GM23248 (cell line): ENCODE measurements around the gene KDM3A. TPM values are rescaled to one million over a fixed set of nuclear protein-coding genes. Genes with fewer than 3 reads are reported as not detected.
A peak's percentile ranks its signal among the peaks of the same experiment; 100 is the strongest.

ENCODE experiments used
- DNase-seq: peaks from one replicate; pipeline ENCODE4 v3.0.0-alpha.2; 2015
- H2AFZ ChIP-seq: fragments of 200-600 bp; sonication (generic); 2 replicates; pipeline ENCODE4 v1.6.1; 2016; ENCODE audit warnings: antibody characterized with exemption
- H3F3A ChIP-seq: fragments of 200-600 bp; sonication (generic); 2 replicates; pipeline ENCODE4 v1.6.1; 2016; ENCODE audit warnings: mild to moderate bottlenecking, antibody characterized with exemption, mixed run types; ENCODE audit not compliant: insufficient read depth
- H3K27ac ChIP-seq: fragments of 200-600 bp; sonication (generic); 2 replicates; pipeline ENCODE4 v1.5.1; 2016; ENCODE audit warnings: mild to moderate bottlenecking
- H3K27me3 ChIP-seq: fragments of 200-600 bp; sonication (generic); replicated peaks from 2 replicates; pipeline ENCODE4 v1.6.1; 2016; ENCODE audit warnings: mild to moderate bottlenecking; ENCODE audit not compliant: insufficient read depth
- H3K36me3 ChIP-seq: fragments of 200-600 bp; sonication (generic); 2 replicates; pipeline ENCODE4 v1.6.1; 2016; ENCODE audit warnings: low read depth, mild to moderate bottlenecking
- H3K4me1 ChIP-seq: fragments of 200-600 bp; sonication (generic); 2 replicates; pipeline ENCODE4 v1.6.1; 2016; ENCODE audit warnings: mild to moderate bottlenecking; ENCODE audit not compliant: insufficient read depth
- H3K4me2 ChIP-seq: fragments of 200-600 bp; sonication (generic); one replicate; pipeline ENCODE4 v1.6.1; 2016; ENCODE audit warnings: mild to moderate bottlenecking; ENCODE audit not compliant: unreplicated experiment
- H3K4me3 ChIP-seq: fragments of 200-600 bp; sonication (generic); 2 replicates; pipeline ENCODE4 v1.5.1; 2016; ENCODE audit warnings: mild to moderate bottlenecking
- H3K79me2 ChIP-seq: fragments of 200-600 bp; sonication (generic); 2 replicates; pipeline ENCODE4 v1.6.1; 2016; ENCODE audit warnings: mild to moderate bottlenecking; ENCODE audit not compliant: insufficient read depth
- H3K9ac ChIP-seq: fragments of 200-600 bp; sonication (generic); 2 replicates; pipeline ENCODE4 v1.6.1; 2016; ENCODE audit warnings: mild to moderate bottlenecking
- H3K9me2 ChIP-seq: fragments of 200-600 bp; sonication (generic); 2 replicates; pipeline ENCODE4 v1.6.1; 2016; ENCODE audit warnings: mixed run types, mild to moderate bottlenecking, moderate library complexity; ENCODE audit not compliant: insufficient read depth
- H3K9me3 ChIP-seq: fragments of 200-600 bp; sonication (generic); one replicate; pipeline ENCODE4 v1.6.1; 2017; ENCODE audit warnings: low read depth
- H4K20me1 ChIP-seq: fragments of 200-600 bp; sonication (generic); 2 replicates; pipeline ENCODE4 v1.6.0; 2016; ENCODE audit not compliant: insufficient read depth
- EZH2 ChIP-seq: fragments of 200-600 bp; sonication (generic); IDR thresholded peaks from 2 replicates; pipeline ENCODE4 v1.6.1; 2018; ENCODE audit warnings: antibody characterized with exemption, mild to moderate bottlenecking; ENCODE audit not compliant: insufficient read depth, poor library complexity, severe bottlenecking
- EZH2phosphoT487 ChIP-seq: fragments of 200-600 bp; sonication (generic); IDR thresholded peaks from 2 replicates; pipeline ENCODE4 v1.6.1; 2018; ENCODE audit warnings: antibody characterized with exemption, moderate library complexity, mild to moderate bottlenecking, low read depth; ENCODE audit not compliant: insufficient read depth
- WGBS, 2 experiments: methylation state at CpG; one replicate each; pipeline ENCODE4 v1.1.6; 2015 to 2017; ENCODE audit warnings: low lambda C conversion rate in 2 of 2, low coverage in 1 of 2; ENCODE audit errors: missing lambda C conversion rate in 2 of 2; 5-methylcytosine and 5-hydroxymethylcytosine counted together
- in situ Hi-C: fragments of 300-500 bp; cut with MboI; formaldehyde crosslinking; loops from 2 replicates; pipeline ENCODE4 v1.15.0; 2020
- polyA plus RNA-seq: library from polyadenylated mRNA; unstranded; fragments of >200 nt; fragmentation: Nextera tagmentation; extraction: Ambion mirVana; gene quantifications from 2 replicates; pipeline ENCODE4 v1.2.1, GENCODE V29; 2016
- total RNA-seq: library from RNA; depleted of rRNA; stranded (reverse); fragments of >200 nt; shearing (Covaris generic); gene quantifications from 2 replicates; pipeline ENCODE4 v1.2.3, GENCODE V29; 2014

KDM3A gene
- total and polyA plus RNA-seq, 2 experiments from 2014 or later, result 14.6 to 24.4 TPM

DNA sequence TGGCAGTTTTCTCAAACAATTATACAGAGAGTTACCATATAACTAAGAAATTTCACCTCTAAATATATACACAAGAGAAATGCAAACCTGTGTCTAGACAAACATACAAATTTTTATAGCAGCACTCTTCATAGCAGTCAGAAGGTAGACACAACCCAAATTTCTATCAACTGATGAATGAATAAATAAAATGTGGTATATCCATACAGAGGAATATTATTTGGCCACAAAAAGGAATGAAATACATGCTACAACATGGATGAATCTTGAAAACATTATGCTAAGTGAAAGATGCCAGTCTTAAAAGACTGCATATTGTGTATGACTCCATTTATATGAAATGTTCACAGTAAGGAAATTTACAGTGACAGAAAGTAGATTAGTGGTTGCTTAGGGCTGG lies 30.6 kb upstream of the KDM3A start:
- H3K9me3 ChIP-seq, result no peaks in the 10 kb centered on the region
- no peaks in the 10 kb centered on the region for H3K79me2 ChIP-seq
- H2AFZ ChIP-seq, result no peak overlapping the region
- no peak overlapping the region for H3K9ac ChIP-seq
- H3K4me1 ChIP-seq, result no peaks in the 10 kb centered on the region
- no peaks in the 10 kb centered on the region for H4K20me1 ChIP-seq
- H3K27me3 ChIP-seq, result peaks cover 17% of the 10 kb centered on the region
- no peak overlapping the region for H3K27ac ChIP-seq
- H3K4me3 ChIP-seq, result no peak overlapping the region
- in situ Hi-C loops, result no loop called here
- H3K4me2 ChIP-seq, result no peak overlapping the region
- no peaks in the 10 kb centered on the region for H3K36me3 ChIP-seq
- DNase-seq, result no peak
- no peak for TF ChIP-seq EZH2
- TF ChIP-seq EZH2phosphoT487, result no peak
- no peaks in the 10 kb centered on the region for H3K9me2 ChIP-seq
- H3F3A ChIP-seq, result no peaks in the 10 kb centered on the region

- Histone ChIP-seq H4K20me1 (no peaks in the 10 kb centered on the region), H3K9me2 (no peaks in the 10 kb centered on the region), H3K4me1 (no peaks in the 10 kb centered on the region), H3K27me3 (peaks cover 17% of the 10 kb centered on the region), H2AFZ (no peak overlapping the region), H3F3A (no peaks in the 10 kb centered on the region), H3K79me2 (no peaks in the 10 kb centered on the region), H3K4me2 (no peak overlapping the region), H3K9ac (no peak overlapping the region), H3K27ac (no peak overlapping the region), H3K9me3 (no peaks in the 10 kb centered on the region), H3K4me3 (no peak overlapping the region), H3K36me3 (no peaks in the 10 kb centered on the region)
- DNase-seq, result no peak
- no peak for TF ChIP-seq EZH2phosphoT487
- in situ Hi-C loops, result no loop called here
- 62 to 77% methylated on average over 6 of the region's 6 CpGs for WGBS, 2 experiments
These were observed 29.8 kb upstream of the KDM3A start for GRCh38 chr2:86411396-86411795.

DNA sequence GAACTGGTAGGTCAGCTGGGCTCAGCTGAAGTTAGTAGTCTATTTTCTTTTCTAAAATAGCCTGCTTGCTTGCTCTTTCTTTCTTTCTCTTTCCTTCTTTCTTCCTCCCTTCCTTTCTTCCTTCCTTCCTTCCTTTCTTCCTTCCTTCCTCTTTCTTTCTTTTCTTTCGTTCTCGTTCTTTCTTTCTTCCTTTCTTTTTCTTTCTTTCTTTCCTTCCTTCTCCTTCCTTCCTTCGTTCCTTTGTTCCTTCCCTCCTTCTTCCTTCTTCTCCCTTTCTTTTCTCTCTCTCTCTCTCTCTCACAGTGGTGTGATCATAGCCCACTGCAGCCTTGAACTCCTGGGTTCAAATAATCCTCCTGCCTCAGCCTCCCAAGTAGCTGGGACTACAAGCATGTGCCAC lies 29.2 kb upstream of the KDM3A start:
- no peaks in the 10 kb centered on the region for H3F3A ChIP-seq
- H3K4me1 ChIP-seq, result no peaks in the 10 kb centered on the region
- in situ Hi-C loops, result no loop called here
- no peaks in the 10 kb centered on the region for H3K9me3 ChIP-seq
- no peak overlapping the region for H3K4me2 ChIP-seq
- no peak overlapping the region for H2AFZ ChIP-seq
- H4K20me1 ChIP-seq, result no peaks in the 10 kb centered on the region
- no peaks in the 10 kb centered on the region for H3K9me2 ChIP-seq
- TF ChIP-seq EZH2phosphoT487 (no peak), EZH2 (no peak)
- H3K36me3 ChIP-seq, result no peaks in the 10 kb centered on the region
- no peaks in the 10 kb centered on the region for H3K79me2 ChIP-seq
- H3K27ac ChIP-seq, result no peak overlapping the region
- no peak overlapping the region for H3K9ac ChIP-seq
- 20 to 61% methylated on average over 1 to 3 of the region's 3 CpGs for WGBS, 2 experiments
- no peak for DNase-seq
- peaks cover 17% of the 10 kb centered on the region for H3K27me3 ChIP-seq
- H3K4me3 ChIP-seq, result no peak overlapping the region

GRCh38 chr2:86413296-86414094 lies 27.7 kb upstream of the KDM3A start:
- Histone ChIP-seq H3K27ac (no peak overlapping the region), H3K27me3 (peaks cover 14% of the 10 kb centered on the region), H3K4me3 (0 out of 2 replicates have a peak overlapping the region, but pooled peaks have one; percentile 5), H2AFZ (no peak overlapping the region), H3K9ac (no peak overlapping the region), H4K20me1 (no peaks in the 10 kb centered on the region), H3K36me3 (no peaks in the 10 kb centered on the region), H3K4me1 (no peaks in the 10 kb centered on the region), H3F3A (no peaks in the 10 kb centered on the region), H3K79me2 (no peaks in the 10 kb centered on the region), H3K4me2 (no peak overlapping the region), H3K9me2 (no peaks in the 10 kb centered on the region), H3K9me3 (no peaks in the 10 kb centered on the region)
- TF ChIP-seq EZH2 (no peak), EZH2phosphoT487 (no peak)
- 6 to 9% methylated on average over 8 of the region's 8 CpGs for WGBS, 2 experiments
- DNase-seq, result no peak
- in situ Hi-C loops, result no loop called here

DNA sequence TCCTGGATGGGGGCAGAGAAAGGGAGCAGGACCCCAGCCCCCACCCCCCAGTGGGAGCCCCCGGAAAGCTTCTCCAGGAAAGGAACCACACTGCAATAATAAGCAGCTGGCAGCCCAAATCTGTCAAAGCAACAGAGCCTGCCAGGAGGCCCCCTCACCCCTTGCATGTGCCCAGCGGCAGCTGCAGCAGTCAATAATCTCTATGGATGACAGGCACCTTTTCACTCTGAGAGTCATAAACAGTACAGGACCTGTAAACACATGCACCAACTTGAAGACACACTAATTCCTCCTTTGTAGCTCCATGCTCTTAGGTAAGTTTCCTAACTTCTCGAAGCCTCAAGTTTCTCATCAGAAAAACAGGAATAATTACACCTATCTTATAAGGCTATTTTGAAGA lies 26.2 kb upstream of the KDM3A start:
- peaks cover 14% of the 10 kb centered on the region for H3K27me3 ChIP-seq
- no peaks in the 10 kb centered on the region for H3K4me1 ChIP-seq
- no peaks in the 10 kb centered on the region for H3K79me2 ChIP-seq
- no peak for DNase-seq
- no peaks in the 10 kb centered on the region for H3F3A ChIP-seq
- no peak overlapping the region for H3K4me3 ChIP-seq
- no peaks in the 10 kb centered on the region for H3K36me3 ChIP-seq
- H2AFZ ChIP-seq, result no peak overlapping the region
- H3K4me2 ChIP-seq, result no peak overlapping the region
- WGBS, 2 experiments, result 57 to 65% methylated on average over 3 of the region's 3 CpGs
- H3K9ac ChIP-seq, result no peak overlapping the region
- TF ChIP-seq EZH2phosphoT487 (no peak), EZH2 (no peak)
- H3K9me2 ChIP-seq, result no peaks in the 10 kb centered on the region
- in situ Hi-C loops, result no loop called here
- no peak overlapping the region for H3K27ac ChIP-seq
- no peaks in the 10 kb centered on the region for H3K9me3 ChIP-seq
- no peaks in the 10 kb centered on the region for H4K20me1 ChIP-seq
